ENCODE results near the gene LEMD2. TPM values are rescaled to one million over a fixed set of nuclear protein-coding genes. Genes with fewer than 3 reads are reported as not detected.

Gene LEMD2
- total RNA-seq, 4 donors from 2014 or later: 44.3 to 99.2 (median 55.6) TPM

GRCh38 chr6:33740204-33740608 is 48.7 kb downstream of the LEMD2 start:
- no peak for DNase-seq (ENCODE audit: low spot score in 2 of 2)
- Histone ChIP-seq H3K36me3 (no peaks in the 10 kb centered on the region), H3K27ac (no peak overlapping the region), H3K4me3 (no peak overlapping the region), H3K9me3 (no peaks in the 10 kb centered on the region), H3K4me1 (peaks cover 15% of the 10 kb centered on the region), H3K27me3 (peaks cover 15% of the 10 kb centered on the region)
- WGBS: 56% methylated on average over 4 of the region's 6 CpGs
- TF ChIP-seq POLR2A (IDR thresholded peaks at IDR 0.05) (no peak), CTCF (IDR thresholded peaks at IDR 0.05) (no peak), EP300 (IDR thresholded peaks at IDR 0.05) (no peak), POLR2AphosphoS5 (IDR thresholded peaks at IDR 0.05) (no peak)

- Histone ChIP-seq H3K4me1 (peaks cover 8% of the 10 kb centered on the region), H3K27ac (no peak overlapping the region), H3K9me3 (no peaks in the 10 kb centered on the region), H3K4me3 (no peak overlapping the region), H3K36me3 (no peaks in the 10 kb centered on the region), H3K27me3 (peaks cover 15% of the 10 kb centered on the region)
- TF ChIP-seq POLR2AphosphoS5 (IDR thresholded peaks at IDR 0.05): no peak
- no peak for TF ChIP-seq POLR2A (IDR thresholded peaks at IDR 0.05)
- no peak for TF ChIP-seq EP300 (IDR thresholded peaks at IDR 0.05)
- TF ChIP-seq CTCF (IDR thresholded peaks at IDR 0.05): no peak
- WGBS: 71% methylated on average over 5 of the region's 5 CpGs
- no peak for DNase-seq (ENCODE audit: low spot score in 2 of 2)
These were observed 49.4 kb downstream of the LEMD2 start for GRCh38 chr6:33739571-33739970.

GRCh38 chr6:33738879-33739278 is 50.1 kb downstream of the LEMD2 start:
- no CpG with 5 or more reads among the region's 5 CpGs for WGBS
- Histone ChIP-seq H3K27me3 (peaks cover 12% of the 10 kb centered on the region), H3K4me3 (no peak overlapping the region), H3K4me1 (peaks cover 2% of the 10 kb centered on the region), H3K27ac (no peak overlapping the region), H3K36me3 (no peaks in the 10 kb centered on the region), H3K9me3 (no peaks in the 10 kb centered on the region)
- no peak for DNase-seq (ENCODE audit: low spot score in 2 of 2)
- TF ChIP-seq POLR2A (IDR thresholded peaks at IDR 0.05) (no peak), CTCF (IDR thresholded peaks at IDR 0.05) (no peak), EP300 (IDR thresholded peaks at IDR 0.05) (no peak), POLR2AphosphoS5 (IDR thresholded peaks at IDR 0.05) (no peak)

GRCh38 chr6:33738153-33738552 is 50.8 kb downstream of the LEMD2 start:
- DNase-seq (ENCODE audit: low spot score in 2 of 2): no peak
- TF ChIP-seq EP300 (IDR thresholded peaks at IDR 0.05) (no peak), CTCF (IDR thresholded peaks at IDR 0.05) (no peak), POLR2AphosphoS5 (IDR thresholded peaks at IDR 0.05) (no peak), POLR2A (IDR thresholded peaks at IDR 0.05) (no peak)
- H3K9me3 ChIP-seq: no peaks in the 10 kb centered on the region
- no peak overlapping the region for H3K4me3 ChIP-seq
- no peak overlapping the region for H3K27ac ChIP-seq
- H3K36me3 ChIP-seq: no peaks in the 10 kb centered on the region
- 89% methylated on average over 9 of the region's 9 CpGs for WGBS
- no peaks in the 10 kb centered on the region for H3K4me1 ChIP-seq
- peaks cover 11% of the 10 kb centered on the region for H3K27me3 ChIP-seq

- no peak for DNase-seq (ENCODE audit: low spot score in 2 of 2)
- no peaks in the 10 kb centered on the region for H3K9me3 ChIP-seq
- H3K4me1 ChIP-seq: no peaks in the 10 kb centered on the region
- H3K27ac ChIP-seq: no peak overlapping the region
- H3K36me3 ChIP-seq: no peaks in the 10 kb centered on the region
- 80% methylated on average over 14 of the region's 15 CpGs for WGBS
- TF ChIP-seq EP300 (IDR thresholded peaks at IDR 0.05) (no peak), POLR2A (IDR thresholded peaks at IDR 0.05) (no peak), CTCF (IDR thresholded peaks at IDR 0.05) (no peak), POLR2AphosphoS5 (IDR thresholded peaks at IDR 0.05) (no peak)
- H3K4me3 ChIP-seq: no peak overlapping the region
- H3K27me3 ChIP-seq: peaks cover 5% of the 10 kb centered on the region
These were observed 51.5 kb downstream of the LEMD2 start for GRCh38 chr6:33737267-33738026.

Measured in suprapubic skin (tissue), 4 donors.